GM19023 (cell line): Measurements from ENCODE around the gene ATP5PB.

Experiments used
- ATAC-seq: cut with Tn5 transposase; IDR thresholded peaks from one replicate; pipeline ENCODE4 v1.9.1; 2021; ENCODE audit warnings: mild to moderate bottlenecking, moderate library complexity; ENCODE audit not compliant: unreplicated experiment

The ATP5PB gene

DNA sequence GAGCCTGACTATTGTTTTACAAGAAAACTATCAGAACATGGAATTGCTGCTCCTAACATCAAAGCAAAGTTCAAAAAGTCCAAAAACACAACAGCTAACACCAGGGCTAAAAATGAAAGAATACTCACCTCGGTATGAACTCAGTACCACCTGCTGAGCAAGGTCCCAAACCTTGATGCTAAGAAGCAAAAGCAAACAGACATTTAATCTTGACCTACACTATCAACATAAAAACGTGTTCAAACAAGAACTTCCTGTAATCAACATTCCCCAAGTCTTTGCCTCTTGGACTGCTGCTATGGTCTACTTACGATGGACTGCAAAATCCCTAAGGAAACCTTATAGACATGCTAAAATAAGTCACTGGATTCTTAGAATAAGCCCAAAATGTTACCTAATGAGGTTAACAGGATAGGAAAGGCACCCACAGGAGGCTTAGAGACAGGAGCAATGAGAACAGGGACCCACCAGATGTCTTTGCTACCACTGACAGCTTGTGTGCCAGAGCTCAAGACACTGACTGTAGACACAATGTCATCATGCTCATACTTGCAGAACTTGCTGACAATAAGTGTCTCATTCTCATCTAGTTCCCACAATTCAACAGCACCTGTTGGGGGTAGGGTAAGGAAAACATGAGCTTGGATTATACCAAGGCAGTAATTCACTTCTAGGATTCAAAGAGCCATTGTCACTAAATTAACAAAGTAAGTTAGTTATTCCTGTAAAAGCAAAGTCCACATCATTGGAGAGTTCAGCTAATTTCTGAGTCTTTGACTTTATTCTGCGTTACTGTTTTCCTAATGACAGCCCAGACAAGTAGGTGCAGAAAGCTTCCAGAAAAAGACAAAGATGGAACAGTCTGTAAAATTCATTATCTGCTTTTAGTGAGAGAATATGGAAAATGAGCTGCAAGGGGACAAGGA is 2.0 kb upstream of the ATP5PB start:
- ATAC-seq, result no peak

DNA sequence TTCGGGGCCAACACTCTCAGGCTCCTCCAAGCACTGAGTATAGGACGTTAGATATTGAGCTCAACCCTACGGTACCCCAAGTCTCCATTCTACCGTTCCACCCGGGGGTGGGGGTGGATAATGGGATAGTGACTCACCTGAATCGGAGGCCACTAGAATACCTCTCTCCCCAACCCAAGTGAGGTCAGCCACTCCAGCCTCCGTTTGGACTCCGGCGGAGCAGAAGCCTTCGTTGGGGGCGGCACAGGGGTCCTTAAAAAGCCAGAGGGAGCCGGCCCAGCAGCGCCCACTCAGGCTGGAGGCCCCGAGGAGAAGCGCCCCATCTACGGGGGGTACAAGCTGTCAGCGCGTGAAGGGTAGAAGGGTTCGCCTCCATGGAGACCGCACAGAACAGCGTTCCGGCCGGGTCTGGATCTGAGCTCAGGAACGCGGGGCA is 764 bp upstream of the ATP5PB start:
- ATAC-seq, result no peak

DNA sequence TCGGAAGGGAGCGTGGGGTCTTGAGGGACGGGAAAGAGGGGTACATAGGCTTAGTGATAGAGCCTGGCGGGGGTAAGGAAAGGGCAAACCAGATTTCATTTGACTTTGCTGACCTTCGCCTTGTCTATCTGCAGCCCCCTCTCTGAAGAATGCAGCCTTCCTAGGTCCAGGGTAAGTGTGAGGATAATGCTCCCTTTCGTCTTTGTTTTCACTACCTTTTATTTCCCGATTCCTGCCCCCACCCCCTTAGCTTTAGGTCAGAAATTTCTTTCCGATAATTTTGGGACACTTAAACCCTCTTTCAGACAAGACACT is 396 bp downstream of the ATP5PB start:
- ATAC-seq, result no peak

DNA sequence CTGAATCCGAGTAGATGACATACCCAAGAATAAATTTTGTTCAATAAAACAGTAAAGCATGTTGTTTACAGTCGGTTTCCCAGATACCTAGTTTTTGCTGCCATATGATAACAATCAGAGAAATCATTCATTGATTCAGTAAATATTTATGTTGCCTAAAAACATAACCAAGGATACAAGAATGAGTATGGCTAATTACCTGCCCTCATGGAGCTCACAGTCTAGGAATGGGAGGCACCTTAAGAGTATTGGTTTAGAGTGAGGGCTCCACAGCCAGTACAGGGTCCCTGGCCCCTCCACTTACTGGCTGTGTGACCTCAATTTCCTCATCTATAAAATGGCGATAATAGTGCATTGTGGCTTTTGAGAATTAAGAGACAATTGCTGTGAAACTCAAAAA is 921 bp downstream of the ATP5PB start:
- ATAC-seq, result no peak

DNA sequence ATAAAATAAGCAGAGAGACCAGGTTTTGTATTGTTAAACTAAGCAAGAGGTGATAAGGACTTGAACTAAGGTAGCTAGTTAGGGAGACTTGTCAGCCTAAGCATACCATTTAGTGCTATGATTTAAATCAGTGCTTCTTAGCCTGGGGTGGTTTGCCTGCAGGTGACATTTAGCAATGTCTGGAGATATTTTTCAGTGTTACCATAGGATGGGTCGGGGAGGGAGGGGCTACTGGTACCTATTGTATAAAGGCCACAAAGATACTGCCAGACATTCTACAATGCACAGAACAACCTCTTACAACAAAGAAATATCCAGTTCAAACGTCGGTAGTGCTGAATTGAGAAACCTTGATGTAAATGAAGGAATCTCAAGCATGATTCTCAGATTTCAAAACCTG is 3.3 kb downstream of the ATP5PB start:
- no peak for ATAC-seq

DNA sequence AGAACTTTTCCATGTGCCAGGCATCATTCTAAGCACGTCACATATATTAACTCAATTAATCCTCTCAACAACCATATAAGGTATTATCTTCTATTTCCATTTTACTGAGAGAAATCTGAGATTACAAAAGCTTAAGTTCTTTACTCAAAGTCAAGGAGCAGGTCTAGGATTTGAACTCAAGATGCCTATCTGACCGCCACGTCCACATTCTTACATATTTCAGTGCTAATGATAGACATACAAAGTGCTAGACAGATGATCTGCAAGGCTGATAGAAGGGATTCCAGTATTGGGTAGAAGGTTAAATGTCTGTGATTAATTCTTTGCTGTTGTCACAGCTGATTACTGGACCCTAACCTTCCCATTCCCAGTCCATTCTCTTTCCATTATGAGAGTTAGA is 4.4 kb downstream of the ATP5PB start:
- no peak for ATAC-seq

DNA sequence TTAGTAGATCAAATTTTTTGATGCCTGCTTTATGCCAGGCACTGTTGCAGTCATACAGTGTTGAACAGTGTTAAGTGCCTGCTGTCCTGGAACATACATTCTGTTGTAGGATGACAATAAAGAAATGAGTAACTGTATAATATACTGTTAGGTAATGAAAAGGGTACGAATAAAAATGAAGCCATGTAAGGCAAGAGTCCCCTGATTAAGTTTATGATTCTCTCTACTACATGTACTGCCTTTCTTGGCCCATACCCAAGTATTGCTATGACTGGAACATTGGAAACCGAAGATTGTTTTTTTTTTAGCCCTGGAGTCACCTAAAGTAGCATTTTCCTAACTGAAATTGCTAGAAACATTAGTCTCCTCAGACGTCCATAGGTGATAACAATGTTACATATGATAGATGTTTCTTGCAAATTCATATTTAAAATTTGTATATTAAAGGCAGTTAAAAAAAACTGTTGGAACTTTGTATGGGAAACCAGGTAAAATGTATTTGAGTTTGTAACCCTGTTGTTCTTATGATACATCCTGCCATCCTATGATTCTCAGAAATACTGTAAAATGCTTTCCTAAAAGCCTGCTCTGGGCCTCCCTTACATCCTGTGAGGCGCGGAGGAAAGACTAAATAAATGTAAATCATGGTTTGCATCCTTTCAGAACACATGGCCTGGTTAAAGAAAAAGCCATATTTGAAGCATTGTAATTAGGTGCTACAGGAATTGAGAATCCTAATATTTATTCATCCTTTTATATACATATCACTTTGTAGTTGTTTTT is 5.8 kb downstream of the ATP5PB start:
- ATAC-seq, result no peak

DNA sequence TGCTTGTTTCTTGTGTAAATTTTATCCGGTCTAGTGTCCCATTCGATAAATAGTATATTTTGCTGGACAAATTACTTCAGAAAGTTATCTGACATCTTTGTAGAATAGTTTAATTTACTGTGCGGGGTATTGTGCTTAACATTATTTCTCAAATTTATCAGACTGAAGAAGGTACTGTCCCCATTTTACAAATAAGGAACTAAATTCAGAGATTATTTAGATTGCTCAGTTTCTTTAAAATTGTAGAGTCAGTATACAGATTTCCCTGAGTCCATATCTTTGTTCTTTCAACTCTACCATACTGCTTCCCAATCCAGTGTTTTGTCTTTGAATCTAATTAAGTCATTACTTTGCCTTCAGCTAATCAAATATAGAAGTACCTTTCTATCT is 6.4 kb downstream of the ATP5PB start:
- no peak for ATAC-seq

DNA sequence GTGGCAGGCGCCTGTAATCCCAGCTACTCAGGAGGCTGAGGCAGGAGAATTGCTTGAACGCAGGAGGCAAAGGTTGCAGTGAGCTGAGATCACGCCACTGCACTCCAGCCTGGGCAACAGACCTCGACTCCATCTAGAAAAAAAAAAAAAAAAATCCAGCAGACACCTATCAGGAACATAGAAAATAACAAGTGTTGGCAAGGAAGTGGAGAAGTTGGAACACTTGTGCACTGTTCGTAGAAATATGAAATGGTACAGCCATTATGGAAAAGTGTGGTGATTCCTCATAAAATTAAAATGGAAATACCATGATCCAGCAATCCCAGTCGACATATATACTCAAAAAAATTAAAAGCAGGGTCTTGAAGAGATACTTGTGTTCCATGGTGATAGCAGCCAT is 12.5 kb downstream of the ATP5PB start:
- ATAC-seq, result no peak

DNA sequence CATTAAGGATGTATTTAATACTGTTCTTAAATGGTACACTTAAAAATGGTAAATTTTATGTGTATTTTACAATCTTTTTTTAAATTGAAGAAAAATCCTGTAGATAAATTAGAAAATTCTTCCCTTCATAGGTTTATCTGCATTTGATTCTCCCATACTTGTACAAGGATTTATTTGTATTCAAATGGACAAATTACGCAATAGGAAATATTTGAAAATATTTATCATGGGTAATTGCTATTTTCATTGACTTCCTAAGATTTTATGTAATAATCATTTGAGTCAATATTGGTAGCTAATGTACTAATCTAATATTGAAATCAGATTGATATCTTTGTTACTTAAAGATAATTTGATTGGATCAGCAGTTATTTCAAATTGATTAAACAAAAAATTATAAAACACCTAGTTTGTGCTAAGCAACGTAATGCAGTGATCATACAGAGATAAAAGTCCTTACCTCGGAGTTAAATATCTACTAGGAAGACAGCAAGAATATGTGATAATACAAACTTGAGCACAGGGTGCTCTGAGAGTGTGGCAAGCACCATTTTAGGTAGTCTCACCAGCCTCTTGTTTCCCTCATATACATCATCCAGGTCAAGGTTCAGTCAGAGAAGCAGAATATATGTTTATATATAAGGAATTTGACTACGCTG is 13.2 kb downstream of the ATP5PB start:
- ATAC-seq, result no peak

DNA sequence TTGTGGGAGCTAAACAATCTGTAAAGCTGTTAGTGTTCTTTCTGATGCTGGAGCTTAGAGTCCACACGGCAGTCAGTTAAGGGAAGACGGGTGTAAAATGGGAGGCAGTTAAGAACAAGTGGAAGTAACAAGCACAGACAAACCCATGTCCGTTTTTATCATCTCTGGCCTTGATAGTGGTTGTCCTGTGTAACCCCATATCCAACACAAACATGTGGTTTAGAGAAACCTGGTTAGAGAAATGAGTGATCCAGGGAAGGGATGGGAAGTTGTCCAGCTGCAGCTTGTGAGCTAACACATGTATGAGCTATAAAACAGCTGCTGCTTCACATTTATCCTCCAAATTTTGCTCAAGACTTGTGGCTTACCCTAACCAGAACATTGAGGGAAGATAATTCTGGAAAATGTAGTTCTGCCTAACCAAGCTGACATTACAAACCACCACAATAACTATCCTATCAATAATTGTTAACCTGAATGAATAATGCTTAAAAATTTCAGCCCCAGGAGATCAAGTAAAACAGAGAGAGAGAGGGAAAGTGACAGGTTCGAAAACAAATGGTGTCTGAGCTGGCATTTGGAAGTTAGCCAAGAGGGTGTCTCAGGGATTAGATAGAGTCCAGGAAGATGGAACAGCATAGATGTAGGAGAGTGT is 13.9 kb downstream of the ATP5PB start:
- ATAC-seq, result no peak

DNA sequence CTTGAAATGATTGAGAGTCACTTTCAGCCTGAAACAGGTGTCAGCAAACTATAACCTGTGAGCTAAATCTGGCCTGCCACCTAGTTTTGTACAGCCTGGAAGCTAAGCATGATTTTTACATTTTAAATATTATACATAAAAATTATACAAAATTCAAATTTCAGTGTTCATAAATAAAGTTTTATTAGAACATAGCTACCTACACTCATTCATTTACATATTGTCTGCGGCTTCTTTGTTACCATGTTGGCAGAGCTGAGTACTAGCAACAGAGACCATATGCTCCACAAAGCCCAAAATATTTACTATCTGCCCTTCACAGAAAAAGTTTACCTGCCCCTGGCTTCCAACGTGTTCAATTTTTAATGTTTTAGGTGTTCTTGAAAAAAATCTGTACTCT is 16.5 kb downstream of the ATP5PB start:
- no peak for ATAC-seq

DNA sequence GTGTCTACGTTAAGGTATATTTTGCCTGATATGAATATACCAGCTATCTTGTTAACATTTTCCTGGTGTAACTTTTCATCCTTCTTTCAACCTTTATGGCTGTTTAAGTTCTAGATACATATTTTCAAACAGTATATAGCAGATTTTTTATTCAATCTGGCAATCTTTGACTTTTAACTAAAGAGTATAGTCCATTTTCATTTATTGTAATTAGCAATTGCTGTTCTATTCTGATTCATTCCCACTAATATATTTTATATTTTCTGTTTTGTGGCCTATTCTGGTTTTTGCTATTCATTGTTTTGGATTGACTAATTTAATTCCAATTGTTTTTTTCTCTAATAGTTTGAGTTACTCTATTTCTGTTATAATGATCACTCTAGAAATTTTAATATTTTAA is 17.2 kb downstream of the ATP5PB start:
- ATAC-seq, result no peak

DNA sequence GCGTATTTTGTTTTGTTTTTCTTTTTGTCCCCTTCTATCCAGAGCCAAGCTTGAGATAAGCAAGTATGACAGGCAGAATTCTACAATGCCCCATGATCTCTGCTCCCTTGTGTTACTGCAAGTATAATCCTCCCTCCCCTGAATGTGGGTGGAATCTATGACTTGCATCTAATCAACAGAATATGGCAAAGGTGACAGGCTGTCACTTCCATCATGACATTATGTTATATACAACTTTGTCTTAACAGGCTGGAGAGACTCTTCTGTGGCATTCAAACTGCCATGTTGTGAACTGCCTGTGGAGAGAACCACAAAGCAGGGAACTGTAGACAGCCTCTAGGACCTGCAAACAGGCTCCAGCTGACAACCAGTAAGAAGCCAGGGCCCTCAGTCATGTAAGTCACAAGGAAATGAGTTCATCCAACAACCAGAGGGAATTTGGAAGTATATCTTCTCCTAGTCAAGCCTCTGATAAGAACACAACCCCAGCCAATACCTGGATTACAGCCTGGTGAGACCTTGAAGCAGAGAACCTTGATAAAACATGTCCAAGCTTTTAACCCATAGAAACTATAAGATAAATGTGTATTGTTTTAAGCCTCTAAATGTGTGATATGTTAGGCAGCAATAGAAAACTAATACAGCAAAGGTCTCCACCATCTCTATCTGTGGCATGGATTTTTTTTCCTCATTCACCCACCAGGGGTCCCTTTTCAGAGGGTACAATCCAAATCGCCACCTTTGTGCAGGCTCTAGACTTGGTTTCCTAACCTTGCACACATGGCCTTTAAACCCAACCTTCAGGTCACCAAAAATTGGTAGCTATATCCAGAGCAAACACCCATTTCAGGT is 18.8 kb downstream of the ATP5PB start:
- no peak for ATAC-seq

DNA sequence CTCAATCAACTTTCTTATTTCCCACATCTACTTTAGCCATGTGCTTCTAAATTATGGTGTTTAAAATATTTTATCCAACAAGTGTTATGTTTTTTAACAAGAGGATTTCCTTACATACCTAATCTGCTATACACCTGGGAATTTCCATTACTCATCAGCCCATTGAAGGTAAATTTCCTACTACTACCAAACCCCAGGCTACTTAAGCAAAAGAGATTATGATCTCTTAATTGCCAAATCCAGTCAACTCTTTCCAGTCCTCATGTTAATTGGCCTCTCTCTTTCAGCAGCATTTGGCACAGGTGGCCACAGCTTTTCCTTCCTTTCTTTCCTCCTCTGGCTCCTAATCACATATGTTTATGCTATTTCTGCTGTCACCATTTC is 19.4 kb downstream of the ATP5PB start:
- ATAC-seq, result no peak

DNA sequence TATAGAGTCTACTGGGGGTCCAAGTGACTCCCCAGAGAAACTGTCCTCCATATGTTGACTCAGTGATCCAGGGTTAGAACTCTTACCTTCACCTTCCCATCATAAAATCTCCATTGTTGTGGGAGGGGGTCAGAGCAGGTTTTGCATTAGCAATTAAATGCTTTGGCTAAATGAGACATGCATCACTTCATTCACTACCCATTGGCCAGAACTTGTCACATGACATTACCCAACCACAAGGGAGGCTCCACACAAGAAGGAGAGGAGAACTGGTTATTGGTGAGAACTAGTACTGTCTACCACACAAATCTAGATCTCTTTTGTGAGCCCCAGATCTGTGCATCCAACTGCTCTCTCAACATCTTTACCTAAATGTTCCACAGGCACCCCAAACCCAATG is 20.3 kb downstream of the ATP5PB start:
- ATAC-seq, result no peak

DNA sequence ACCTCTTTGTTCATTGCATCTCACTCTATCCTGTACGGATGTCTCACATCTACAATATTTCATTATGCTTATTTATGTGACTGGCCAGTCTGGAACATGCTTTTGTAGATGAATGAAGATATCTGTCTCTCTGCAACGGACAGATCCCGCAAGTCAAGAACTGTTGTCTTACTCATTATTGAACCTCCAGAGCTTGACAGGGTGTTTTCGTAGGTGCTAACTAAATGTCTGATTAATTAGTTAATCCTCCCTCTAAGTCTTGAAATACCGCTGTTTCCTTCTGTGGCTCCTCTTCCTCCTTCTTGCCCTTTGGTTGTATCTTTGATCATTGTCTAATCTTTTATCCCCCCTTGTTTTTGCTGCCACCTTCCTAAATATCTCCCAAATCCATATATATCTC is 21.3 kb downstream of the ATP5PB start:
- no peak for ATAC-seq

DNA sequence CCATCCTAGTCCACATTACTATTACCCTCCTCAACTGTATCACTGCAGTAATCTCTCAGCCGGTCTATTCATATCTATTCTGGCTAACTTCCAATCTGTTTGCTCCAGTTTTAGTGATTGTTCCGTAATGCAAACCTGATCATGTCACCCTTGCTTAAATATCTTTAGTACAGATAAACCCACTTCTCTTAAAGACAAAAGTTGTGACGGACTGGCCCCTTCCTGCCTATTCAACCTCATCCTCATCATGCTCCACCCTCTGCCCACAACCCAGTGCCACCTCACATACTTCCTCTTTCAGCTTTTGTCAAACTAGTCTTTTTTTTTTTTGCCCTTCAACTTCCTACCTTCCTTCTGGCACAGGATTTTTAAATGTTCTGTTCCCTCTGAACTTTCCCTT is 21.7 kb downstream of the ATP5PB start:
- ATAC-seq, result no peak

DNA sequence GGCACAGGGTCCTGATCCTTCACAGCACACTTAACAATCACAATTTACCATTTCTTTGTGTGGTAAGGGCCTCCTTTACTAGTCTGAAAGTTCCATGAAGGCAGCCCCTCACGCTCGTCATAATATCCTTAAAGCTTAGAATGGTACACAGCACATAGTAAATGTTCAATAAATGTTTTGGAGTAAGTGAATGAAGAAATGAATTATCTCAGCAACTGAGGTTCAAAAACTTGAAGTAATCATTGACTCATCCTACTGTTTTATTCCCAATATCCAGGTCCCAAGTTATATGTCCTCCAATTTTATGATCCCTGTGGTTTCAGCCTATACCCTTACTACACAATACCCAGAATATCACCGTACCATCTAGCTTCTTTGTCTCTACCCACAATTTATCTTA is 22.3 kb downstream of the ATP5PB start:
- no peak for ATAC-seq

DNA sequence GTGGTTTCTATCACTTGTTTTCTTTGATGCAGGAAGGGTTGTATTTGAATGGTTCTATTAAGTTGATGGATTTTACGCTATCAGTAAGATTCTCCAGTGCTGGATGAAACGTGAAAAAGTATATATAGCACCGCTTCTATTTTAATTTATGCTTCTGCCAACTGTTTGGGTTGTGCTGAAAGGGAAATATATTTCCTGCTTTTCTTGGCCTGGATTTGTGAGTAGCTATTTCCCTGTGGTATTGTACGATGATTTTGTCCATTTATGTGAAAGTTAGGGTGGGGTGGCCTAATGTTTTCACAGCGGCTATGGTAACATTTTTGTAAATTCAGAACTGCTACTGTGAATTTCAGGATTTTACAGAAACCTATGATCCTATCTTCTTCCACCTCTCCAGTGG is 24.8 kb downstream of the ATP5PB start:
- ATAC-seq, result no peak
